Activated naive CD8-positive, alpha-beta T cell treated with anti-CD3 and anti-CD28 coated beads, Interleukin-2, amount 10 ng/mL, durations not matched to agents 7 days and 5 days (primary cell): ENCODE data around the gene FARSA. TPM values are rescaled to one million over a fixed set of nuclear protein-coding genes. Genes with fewer than 3 reads are reported as not detected.
"Not testable (repeated sequence)": the region's sequence is repeated elsewhere in the genome, so short reads cannot be mapped to it uniquely, and the experiment has no call there.

Experiments used
- ATAC-seq: fragments of 150-1000 bp; cut with Tn5 transposase; one replicate; pipeline ENCODE4 v1.10.0; 2021; ENCODE audit warnings: low read depth, moderate library complexity
- POLR2A ChIA-PET: fragments of 350-600 bp; sonication (Branson Sonifier 250); formaldehyde crosslinking; loops from one replicate; lab custom pipeline; 2021; ENCODE audit warnings: antibody characterized with exemption; lab: Charles Lee
- DNase-seq: peaks from one replicate; pipeline ENCODE4 v3.0.0; 2021
- H3K27ac Mint-ChIP-seq: one replicate; pipeline ENCODE4 v1.8.0; 2022; ENCODE audit warnings: mild to moderate bottlenecking, mixed read lengths
- H3K27me3 Mint-ChIP-seq: one replicate; pipeline ENCODE4 v1.8.0; 2022; ENCODE audit warnings: mild to moderate bottlenecking, moderate library complexity, mixed read lengths
- H3K36me3 Mint-ChIP-seq: one replicate; pipeline ENCODE4 v1.8.0; 2021; ENCODE audit warnings: mild to moderate bottlenecking, mixed read lengths
- H3K4me1 Mint-ChIP-seq: one replicate; pipeline ENCODE4 v1.8.0; 2021; ENCODE audit warnings: mixed read lengths
- H3K4me3 Mint-ChIP-seq: one replicate; pipeline ENCODE4 v1.8.0; 2022; ENCODE audit warnings: mild to moderate bottlenecking, moderate library complexity, mixed read lengths
- H3K9me3 Mint-ChIP-seq: one replicate; pipeline ENCODE4 v1.8.0; 2021; ENCODE audit warnings: mixed read lengths
- total RNA-seq, 2 experiments: library from RNA; stranded (reverse); gene quantifications; one replicate each; pipeline ENCODE4 v1.2.3, GENCODE V29; 2021

FARSA gene
- total RNA-seq, 2 experiments from 2014 or later = 69.2 to 73.3 TPM

GRCh38 chr19:12918253-12918652 is 15.3 kb downstream of the FARSA start:
- H3K27me3 Mint-ChIP-seq = no peaks in the 10 kb centered on the region
- peak overlapping the region; percentile 64 for H3K4me3 Mint-ChIP-seq
- no peak for ATAC-seq
- peak overlapping the region; percentile 87 for H3K27ac Mint-ChIP-seq
- peaks cover 7% of the 10 kb centered on the region for H3K36me3 Mint-ChIP-seq
- H3K4me1 Mint-ChIP-seq = peaks cover 28% of the 10 kb centered on the region
- no peak for DNase-seq
- POLR2A ChIA-PET = interaction anchor here (1.0 to 1.4 kb wide), 3 partner anchors 8 to 47 kb away, joined by 3 read pairs; no protein-coding TSS in a partner anchor
- H3K9me3 Mint-ChIP-seq = no peaks in the 10 kb centered on the region

- POLR2A ChIA-PET = interaction anchor here (0.5 to 3.6 kb wide), 3 partner anchors 17 to 140 kb away, joined by 4 to 25 read pairs (median 18); partner anchors contain the start of genes CALR and FARSA
- not testable (repeated sequence) for H3K9me3 Mint-ChIP-seq, H3K36me3 Mint-ChIP-seq, ATAC-seq, H3K27me3 Mint-ChIP-seq, DNase-seq, H3K4me3 Mint-ChIP-seq
- Mint-ChIP-seq H3K27ac (peak overlapping the region; percentile 61), H3K4me1 (peaks cover 31% of the 10 kb centered on the region)
These were observed 17.7 kb downstream of the FARSA start for GRCh38 chr19:12915860-12916259.

GRCh38 chr19:12913851-12914690 is 19.4 kb downstream of the FARSA start:
- DNase-seq (peak; percentile 61), ATAC-seq (peak; percentile 88)
- H3K9me3 Mint-ChIP-seq = no peaks in the 10 kb centered on the region
- H3K27ac Mint-ChIP-seq = peak overlapping the region; percentile 97
- H3K36me3 Mint-ChIP-seq = no peaks in the 10 kb centered on the region
- peak overlapping the region; percentile 70 for H3K4me3 Mint-ChIP-seq
- no peaks in the 10 kb centered on the region for H3K27me3 Mint-ChIP-seq
- POLR2A ChIA-PET = interaction anchor here (0.6 to 3.6 kb wide), 13 partner anchors 10 to 51 kb away, joined by 3 to 27 read pairs (median 5); partner anchors contain the start of genes CALR, DNASE2, FARSA and GCDH
- peaks cover 28% of the 10 kb centered on the region for H3K4me1 Mint-ChIP-seq

- H3K4me3 Mint-ChIP-seq = no peak overlapping the region
- ATAC-seq (no peak), DNase-seq (no peak)
- H3K9me3 Mint-ChIP-seq = no peaks in the 10 kb centered on the region
- POLR2A ChIA-PET = interaction anchor here (0.6 to 3.6 kb wide), 10 partner anchors 11 to 40 kb away, joined by 3 to 27 read pairs (median 8); partner anchors contain the start of genes CALR, DNASE2, FARSA and GCDH
- no peaks in the 10 kb centered on the region for H3K27me3 Mint-ChIP-seq
- H3K4me1 Mint-ChIP-seq = peaks cover 25% of the 10 kb centered on the region
- H3K27ac Mint-ChIP-seq = peak overlapping the region; percentile 73
- no peaks in the 10 kb centered on the region for H3K36me3 Mint-ChIP-seq
These were observed 20.4 kb downstream of the FARSA start for GRCh38 chr19:12913011-12913561.

GRCh38 chr19:12912571-12912970 is 20.9 kb downstream of the FARSA start:
- H3K36me3 Mint-ChIP-seq = no peaks in the 10 kb centered on the region
- ATAC-seq = no peak
- POLR2A ChIA-PET = interaction anchor here (3.4 to 3.6 kb wide), 2 partner anchors 21 to 26 kb away, joined by 25 to 27 read pairs; partner anchors contain the start of genes CALR and GCDH

GRCh38 chr19:12907166-12907565 is 26.3 kb downstream of the FARSA start:
- Mint-ChIP-seq H3K4me3 (no peak overlapping the region), H3K9me3 (no peaks in the 10 kb centered on the region), H3K4me1 (peaks cover 5% of the 10 kb centered on the region), H3K27me3 (no peaks in the 10 kb centered on the region), H3K27ac (no peak overlapping the region), H3K36me3 (no peaks in the 10 kb centered on the region)
- ATAC-seq = no peak
- POLR2A ChIA-PET = interaction anchor here (1.5 kb wide), 1 partner anchor 16 kb away, joined by 3 read pairs; the partner anchor contains the start of gene GCDH
- no peak for DNase-seq

More at GRCh38 chr19:12912571-12912970, 20.9 kb downstream of the FARSA start:
- no peak for DNase-seq
- H3K9me3 Mint-ChIP-seq = no peaks in the 10 kb centered on the region
- H3K4me1 Mint-ChIP-seq = peaks cover 25% of the 10 kb centered on the region
- no peaks in the 10 kb centered on the region for H3K27me3 Mint-ChIP-seq
- H3K27ac Mint-ChIP-seq = no peak overlapping the region
- no peak overlapping the region for H3K4me3 Mint-ChIP-seq

GRCh38 chr19:12899891-12900518 is 33.5 kb downstream of the FARSA start:
- POLR2A ChIA-PET = interaction anchor here (1.4 to 2.6 kb wide), 3 partner anchors 9 to 34 kb away, joined by 5 to 10 read pairs (median 5); partner anchors contain the start of genes FARSA and GCDH
- DNase-seq (no peak), ATAC-seq (peak; percentile 76)
- no peaks in the 10 kb centered on the region for H3K27me3 Mint-ChIP-seq
- no peaks in the 10 kb centered on the region for H3K9me3 Mint-ChIP-seq
- H3K27ac Mint-ChIP-seq = peak overlapping the region; percentile 69
- peak overlapping the region; percentile 42 for H3K4me3 Mint-ChIP-seq
- H3K36me3 Mint-ChIP-seq = peaks cover 15% of the 10 kb centered on the region
- peaks cover 10% of the 10 kb centered on the region for H3K4me1 Mint-ChIP-seq

- no peaks in the 10 kb centered on the region for H3K27me3 Mint-ChIP-seq
- POLR2A ChIA-PET = interaction anchor here (1.8 kb wide), 1 partner anchor 11 kb away, joined by 5 read pairs; no protein-coding TSS in a partner anchor
- peaks cover 21% of the 10 kb centered on the region for H3K36me3 Mint-ChIP-seq
- ATAC-seq (no peak), DNase-seq (no peak)
- no peak overlapping the region for H3K27ac Mint-ChIP-seq
- no peak overlapping the region for H3K4me3 Mint-ChIP-seq
- H3K4me1 Mint-ChIP-seq = peaks cover 16% of the 10 kb centered on the region
- H3K9me3 Mint-ChIP-seq = no peaks in the 10 kb centered on the region
These were observed 37.1 kb downstream of the FARSA start for GRCh38 chr19:12896460-12896859.

GRCh38 chr19:12893582-12893981 is 39.9 kb downstream of the FARSA start:
- Mint-ChIP-seq H3K27me3 (no peaks in the 10 kb centered on the region), H3K36me3 (peaks cover 14% of the 10 kb centered on the region), H3K4me1 (peaks cover 17% of the 10 kb centered on the region), H3K27ac (no peak overlapping the region), H3K4me3 (no peak overlapping the region), H3K9me3 (no peaks in the 10 kb centered on the region)
- POLR2A ChIA-PET = no interaction called here
- ATAC-seq (no peak), DNase-seq (no peak)

- peaks cover 9% of the 10 kb centered on the region for H3K36me3 Mint-ChIP-seq
- ATAC-seq = no peak
- DNase-seq = no peak
- H3K27ac Mint-ChIP-seq = peak overlapping the region; percentile 91
- POLR2A ChIA-PET = interaction anchor here (1.0 to 3.5 kb wide), 10 partner anchors 8 to 46 kb away, joined by 3 to 28 read pairs (median 10); partner anchors contain the start of genes CALR, DNASE2, FARSA and SYCE2
- H3K27me3 Mint-ChIP-seq = peaks cover under 1% of the 10 kb centered on the region
- peak overlapping the region; percentile 95 for H3K4me3 Mint-ChIP-seq
- no peaks in the 10 kb centered on the region for H3K9me3 Mint-ChIP-seq
- peaks cover 19% of the 10 kb centered on the region for H3K4me1 Mint-ChIP-seq
These were observed 41.9 kb downstream of the FARSA start for GRCh38 chr19:12891553-12892021.

GRCh38 chr19:12890787-12891552 is 42.5 kb downstream of the FARSA start, which contains the start of gene GCDH:
GCDH (plus strand) TSS chr19:12891160; CDS start chr19:12891305, 145 bp downstream.
- H3K4me1 Mint-ChIP-seq = peaks cover 22% of the 10 kb centered on the region
- POLR2A ChIA-PET = interaction anchor here (0.6 to 3.5 kb wide), 15 partner anchors 9 to 1459 kb away, joined by 3 to 28 read pairs (median 5); partner anchors contain the start of genes CALR, DNASE2, FARSA and JUNB

More at GRCh38 chr19:12890787-12891552, 42.5 kb downstream of the FARSA start, which contains the start of gene GCDH:
- H3K9me3 Mint-ChIP-seq = no peaks in the 10 kb centered on the region
- peak within 1 kb of the TSS; percentile 95 for H3K4me3 Mint-ChIP-seq
- peaks cover 9% of the 10 kb centered on the region for H3K36me3 Mint-ChIP-seq
- DNase-seq = peak; percentile 88
- peaks cover 4% of the 10 kb centered on the region for H3K27me3 Mint-ChIP-seq
- H3K27ac Mint-ChIP-seq = peak within 1 kb of the TSS; percentile 91
- peak; percentile 95 for ATAC-seq
